ENCODE measurements around the gene SH3TC2. TPM values are rescaled to one million over a fixed set of nuclear protein-coding genes. Genes with fewer than 3 reads are reported as not detected.

The SH3TC2 gene
- total and polyA plus RNA-seq, 2 of the 4 experiments (the other 2 are of a cell fraction) = 3.4 to 7.9 TPM

- H4K20me1 ChIP-seq (ENCODE audit: insufficient read depth, low read length) = no peaks in the 10 kb centered on the region
- in situ Hi-C loops (cut with MboI; ENCODE audit: low sequenced_read_pairs) (loop anchor here (5.0 to 25.0 kb wide), 3 partner anchors 74 to 851 kb away; no protein-coding TSS in a partner anchor), dilution Hi-C loops (cut with HindIII; ENCODE audit: low sequenced_read_pairs, unreplicated experiment) (no loop called here), intact Hi-C loops (cut with micrococcal nuclease) (loop anchor here (5.0 kb wide), 1 partner anchor 856 kb away; no protein-coding TSS in a partner anchor)
- no peak overlapping the region for H4K5ac ChIP-seq (ENCODE audit: low read depth, low read length)
- H3K36me3 ChIP-seq (ENCODE audit: control insufficient read depth, insufficient read depth, low read length) = no peaks in the 10 kb centered on the region
- H3K4me2 ChIP-seq (ENCODE audit: low read depth, low read length) = no peak overlapping the region
- no peaks in the 10 kb centered on the region for H3K9me1 ChIP-seq (ENCODE audit: insufficient read depth, low read length)
- no peak for TF ChIP-seq RAD21 (IDR thresholded peaks at IDR 0.05; ENCODE audit: low read length)
- TF ChIP-seq, protein P1, sequence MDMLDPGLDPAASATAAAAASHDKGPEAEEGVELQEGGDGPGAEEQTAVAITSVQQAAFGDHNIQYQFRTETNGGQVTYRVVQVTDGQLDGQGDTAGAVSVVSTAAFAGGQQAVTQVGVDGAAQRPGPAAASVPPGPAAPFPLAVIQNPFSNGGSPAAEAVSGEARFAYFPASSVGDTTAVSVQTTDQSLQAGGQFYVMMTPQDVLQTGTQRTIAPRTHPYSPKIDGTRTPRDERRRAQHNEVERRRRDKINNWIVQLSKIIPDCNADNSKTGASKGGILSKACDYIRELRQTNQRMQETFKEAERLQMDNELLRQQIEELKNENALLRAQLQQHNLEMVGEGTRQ (IDR thresholded peaks at IDR 0.05; ENCODE audit: low read depth, low read length) = no peak
- TF ChIP-seq NFE2L2 (IDR thresholded peaks at IDR 0.05; ENCODE audit: low read depth, low read length) = peak; percentile 38; the same call in 1 of the 2 replicates
- TF ChIP-seq CHD1 (IDR thresholded peaks at IDR 0.05; ENCODE audit: low read depth, low read length) = no peak
- no peak for TF ChIP-seq FOS (IDR thresholded peaks at IDR 0.05; ENCODE audit: low read depth, low read length)
- no peak overlapping the region for H3K27ac ChIP-seq (ENCODE audit: insufficient read depth, low read length)
- H3K27me3 ChIP-seq (ENCODE audit: control insufficient read depth, insufficient read depth, low read length) = no peaks in the 10 kb centered on the region
- no peak overlapping the region for H4K91ac ChIP-seq (ENCODE audit: insufficient read depth, low read depth, low read length)
- no peak overlapping the region for H3K18ac ChIP-seq (ENCODE audit: low read depth, low read length)
- CTCF ChIA-PET = interaction anchor here (0.6 to 1.6 kb wide), 3 partner anchors 17 to 297 kb away, joined by 3 to 4 read pairs (median 3); no protein-coding TSS in a partner anchor
- H3K4me3 ChIP-seq (ENCODE audit: insufficient read depth, low read depth, low read length) = no peak overlapping the region
- no peak overlapping the region for H2AK9ac ChIP-seq (replicated peaks; ENCODE audit: low read depth, low read length, poor library complexity)
- peak overlapping the region; percentile 26; the same call in 1 of the 2 replicates for H3K14ac ChIP-seq (replicated peaks; ENCODE audit: low read depth, low read length)
- WGBS, 2 experiments (ENCODE audit: extremely low coverage in 2 of 2, insufficient read length in 1 of 2) = 100% methylated on average over 2 of the region's 6 CpGs; no CpG with 5 or more reads in 1 of the 2 experiments
- H3K4me1 ChIP-seq (ENCODE audit: control insufficient read depth, insufficient read depth, low read length) = peaks cover 5% of the 10 kb centered on the region
- H3K23ac ChIP-seq (ENCODE audit: low read depth, low read length) = no peak overlapping the region
- H2AK5ac ChIP-seq (ENCODE audit: low read depth, low read length) = no peak overlapping the region
- no TSS peak for BruUV-seq (replicated peaks)
- H4K8ac ChIP-seq (ENCODE audit: low read depth in 2 of 2, low read length in 2 of 2) = no peak overlapping the region
- H3K79me1 ChIP-seq (ENCODE audit: low read depth in 1 of 2, low read length in 2 of 2) = no peaks in the 10 kb centered on the region
- no peak overlapping the region for H2AFZ ChIP-seq (replicated peaks; ENCODE audit: low read length, poor library complexity)
- H2BK15ac ChIP-seq (ENCODE audit: low read depth, low read length) = no peak overlapping the region
- no peak overlapping the region for H3K9ac ChIP-seq (ENCODE audit: low read depth, low read length)
- no peak for DNase-seq
- H2BK120ac ChIP-seq (ENCODE audit: low read depth, low read length) = 0 out of 2 replicates have a peak overlapping the region, but pooled peaks have one; percentile 18
- ATAC-seq (ENCODE audit: low read depth) = no peak
- POLR2A ChIA-PET (ENCODE audit: unreplicated experiment) = no interaction called here
- H2BK20ac ChIP-seq (ENCODE audit: low read depth, low read length) = no peak overlapping the region
- no peak overlapping the region for H3K56ac ChIP-seq (ENCODE audit: extremely low read depth, insufficient read depth, low read length)
- H3K4ac ChIP-seq (ENCODE audit: low read depth, low read length) = no peak overlapping the region; the same call in 1 of the 2 replicates
- H3K9me3 ChIP-seq (ENCODE audit: control insufficient read depth, insufficient read depth, low read length) = no peaks in the 10 kb centered on the region
- no peak overlapping the region for H2BK5ac ChIP-seq (ENCODE audit: low read depth, low read length, poor library complexity, severe bottlenecking)
Observed at GRCh38 chr5:149038336-149039080, 24.4 kb downstream of the SH3TC2 start.

Data from IMR-90 (cell line).